Vagina (tissue), 2 donors: ENCODE results near the gene SLC35E3.

Experiments used
- CTCF ChIP-seq, 3 experiments: fragments of 450-650 bp in 2 of 3; fragments of 200-600 bp in 1 of 3; sonication (generic) in 1 of 3; IDR thresholded peaks; one replicate each; pipeline ENCODE4 v1.5.1; 2017 to 2019; ENCODE audit warnings: antibody characterized with exemption in 3 of 3, mild to moderate bottlenecking in 2 of 3, moderate library complexity in 2 of 3
- POLR2A ChIP-seq, 2 donors: fragments of 450-650 bp; IDR thresholded peaks; one replicate each; pipeline ENCODE4 v1.6.1; 2017; ENCODE audit warnings: antibody characterized with exemption in 2 of 2, mild to moderate bottlenecking in 2 of 2, moderate library complexity in 2 of 2
- POLR2AphosphoS5 ChIP-seq, 2 donors: sonication (generic); formaldehyde crosslinking; IDR thresholded peaks; one replicate each; pipeline ENCODE4 v1.9.0; 2017; ENCODE audit warnings: antibody characterized with exemption in 2 of 2, mild to moderate bottlenecking in 2 of 2, low read depth in 1 of 2; ENCODE audit not compliant: insufficient read depth in 1 of 2

DNA sequence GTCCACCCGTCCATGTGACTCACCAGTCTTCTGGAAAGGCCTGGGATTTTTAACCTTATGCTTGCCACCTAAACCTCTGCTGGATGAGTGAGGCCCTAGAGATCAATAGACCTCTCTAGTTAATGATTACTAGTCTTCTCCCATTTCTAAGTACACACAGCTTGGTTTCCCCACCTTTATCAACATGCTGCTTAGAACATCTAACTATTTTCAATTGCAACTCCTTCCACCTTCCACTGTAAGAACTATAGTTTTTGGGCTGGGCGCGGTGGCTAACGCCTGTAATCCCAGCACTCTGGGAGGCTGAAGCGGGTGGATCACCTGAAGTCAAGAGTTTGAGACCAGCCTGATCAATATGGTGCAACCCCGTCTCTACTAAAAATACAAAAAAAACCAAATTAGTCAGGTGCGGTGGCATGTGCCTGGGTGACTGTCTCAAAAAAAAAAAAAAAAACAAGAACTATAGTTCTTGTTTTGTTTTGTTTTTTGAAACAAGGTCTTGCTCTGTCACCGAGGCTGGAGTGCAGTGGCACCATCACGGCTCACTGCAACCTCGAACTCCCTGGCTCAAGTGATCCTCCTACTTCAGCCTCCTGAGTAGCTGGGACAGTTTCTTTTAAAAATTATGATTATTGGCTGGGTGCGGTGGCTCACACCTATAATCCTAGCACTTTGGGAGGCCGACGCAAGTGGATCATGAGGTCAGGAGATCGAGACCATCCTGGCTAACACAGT is 43.3 kb downstream of the SLC35E3 start:
- TF ChIP-seq CTCF (IDR thresholded peaks at IDR 0.05) (no peak), POLR2AphosphoS5 (IDR thresholded peaks at IDR 0.05; ENCODE audit: insufficient read depth in 1 of 2, low read depth in 1 of 2) (no peak), POLR2A (IDR thresholded peaks at IDR 0.05) (no peak)
